ENCODE measurements around the gene MORN5.

MORN5 gene

DNA sequence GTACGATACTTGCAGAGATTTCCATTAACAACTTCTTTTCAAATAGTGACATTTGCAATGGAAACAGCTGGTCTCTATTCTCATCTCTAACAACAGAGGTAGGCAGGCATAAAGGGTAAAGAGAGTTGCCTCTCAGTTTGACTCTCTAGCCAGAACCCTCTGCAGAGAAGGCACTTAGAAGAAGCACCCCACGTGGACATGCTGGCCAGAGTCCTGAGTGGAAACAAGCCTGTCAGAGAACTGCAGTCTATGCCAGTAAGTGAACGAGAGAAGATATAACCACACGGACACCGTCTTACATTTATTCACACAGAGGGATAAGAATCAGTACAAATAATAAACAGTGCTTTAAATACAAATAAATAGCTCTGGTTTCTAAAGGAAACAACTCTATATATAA is 80.0 kb downstream of the MORN5 start:
- DNase-seq = no peak

- no peak for DNase-seq
These were observed 84.6 kb downstream of the MORN5 start for GRCh38 chr9:122244349-122244748.

DNA sequence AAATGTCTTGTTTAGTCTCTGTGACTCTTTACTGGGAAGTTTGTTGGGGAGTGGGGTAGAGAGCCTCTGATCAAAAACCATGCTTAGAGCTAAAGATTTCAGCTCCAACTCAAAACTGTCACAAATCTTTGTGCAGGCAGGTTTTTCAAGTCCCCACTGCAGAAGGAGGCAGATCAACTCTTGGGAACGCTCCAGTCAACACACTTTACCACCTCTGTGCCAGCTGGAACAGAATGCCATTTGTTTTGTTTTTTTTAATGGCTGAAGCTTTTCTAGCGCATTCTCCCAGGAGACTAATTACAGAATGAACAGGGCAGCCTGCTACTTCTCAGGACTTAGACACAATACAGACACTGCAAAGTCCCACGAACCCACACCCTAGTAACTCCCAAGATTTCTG is 87.0 kb downstream of the MORN5 start:
- DNase-seq = no peak

- no peak for DNase-seq
These were observed 88.7 kb downstream of the MORN5 start for GRCh38 chr9:122248448-122248865.
